ENCODE results near the gene GID8.

GRCh38 chr20:62940875-62941274, 2.9 kb downstream of the GID8 start:
- TF ChIP-seq CTCF (IDR thresholded peaks at IDR 0.05) (no peak), POLR2A (IDR thresholded peaks at IDR 0.05) (no peak)
